HEK293 (cell line): ENCODE results near the gene MELK.

ENCODE experiments used
- AEBP2 ChIP-seq: fragments of 450-650 bp; formaldehyde crosslinking; IDR thresholded peaks from 2 replicates; pipeline ENCODE4 v1.5.1; 2016; ENCODE audit warnings: missing biosample characterization, missing genetic modification characterization, borderline replicate concordance
- KLF8 ChIP-seq: fragments of 450-650 bp; formaldehyde crosslinking; IDR thresholded peaks from 2 replicates; pipeline ENCODE4 v1.5.1; 2016; ENCODE audit warnings: missing biosample characterization, missing genetic modification characterization
- PATZ1 ChIP-seq: fragments of 450-650 bp; formaldehyde crosslinking; IDR thresholded peaks from 2 replicates; pipeline ENCODE4 v1.5.1; 2016; ENCODE audit warnings: missing biosample characterization, missing genetic modification characterization
- PBX3 ChIP-seq: sonication (generic); formaldehyde crosslinking; IDR thresholded peaks from 2 replicates; pipeline ENCODE4 v1.8.1; 2022; ENCODE audit warnings: mild to moderate bottlenecking, moderate library complexity, missing genetic modification reagents
- ZBTB21 ChIP-seq: fragments of 450-650 bp; formaldehyde crosslinking; IDR thresholded peaks from 2 replicates; pipeline ENCODE4 v1.5.1; 2017; ENCODE audit warnings: missing biosample characterization, missing genetic modification characterization
- ZFP41 ChIP-seq: fragments of 450-650 bp; formaldehyde crosslinking; IDR thresholded peaks from 2 replicates; pipeline ENCODE4 v1.5.1; 2016; ENCODE audit warnings: missing biosample characterization, missing genetic modification characterization, borderline replicate concordance
- TF ChIP-seq, protein P1 (sequence below): fragments of 450-650 bp; formaldehyde crosslinking; IDR thresholded peaks from 2 replicates; pipeline ENCODE4 v1.5.1; 2016; ENCODE audit warnings: missing biosample characterization, missing genetic modification characterization
- TF ChIP-seq, protein P2 (sequence below): fragments of 450-650 bp; formaldehyde crosslinking; IDR thresholded peaks from 2 replicates; pipeline ENCODE4 v1.5.1; 2016; ENCODE audit warnings: missing biosample characterization, missing genetic modification characterization

GRCh38 chr9:36548454-36548853 is 24.2 kb upstream of the MELK start:
- TF ChIP-seq ZFP41 (tag by site-specific recombination) (no peak), ZBTB21 (tag by site-specific recombination) (no peak), PATZ1 (tag by site-specific recombination) (no peak), KLF8 (tag by site-specific recombination) (no peak), AEBP2 (tag by site-specific recombination) (no peak), PBX3 (CRISPR knock-in tag) (no peak)
- TF ChIP-seq, protein P1, sequence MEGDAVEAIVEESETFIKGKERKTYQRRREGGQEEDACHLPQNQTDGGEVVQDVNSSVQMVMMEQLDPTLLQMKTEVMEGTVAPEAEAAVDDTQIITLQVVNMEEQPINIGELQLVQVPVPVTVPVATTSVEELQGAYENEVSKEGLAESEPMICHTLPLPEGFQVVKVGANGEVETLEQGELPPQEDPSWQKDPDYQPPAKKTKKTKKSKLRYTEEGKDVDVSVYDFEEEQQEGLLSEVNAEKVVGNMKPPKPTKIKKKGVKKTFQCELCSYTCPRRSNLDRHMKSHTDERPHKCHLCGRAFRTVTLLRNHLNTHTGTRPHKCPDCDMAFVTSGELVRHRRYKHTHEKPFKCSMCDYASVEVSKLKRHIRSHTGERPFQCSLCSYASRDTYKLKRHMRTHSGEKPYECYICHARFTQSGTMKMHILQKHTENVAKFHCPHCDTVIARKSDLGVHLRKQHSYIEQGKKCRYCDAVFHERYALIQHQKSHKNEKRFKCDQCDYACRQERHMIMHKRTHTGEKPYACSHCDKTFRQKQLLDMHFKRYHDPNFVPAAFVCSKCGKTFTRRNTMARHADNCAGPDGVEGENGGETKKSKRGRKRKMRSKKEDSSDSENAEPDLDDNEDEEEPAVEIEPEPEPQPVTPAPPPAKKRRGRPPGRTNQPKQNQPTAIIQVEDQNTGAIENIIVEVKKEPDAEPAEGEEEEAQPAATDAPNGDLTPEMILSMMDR (tag by site-specific recombination), result no peak
- TF ChIP-seq, protein P2, sequence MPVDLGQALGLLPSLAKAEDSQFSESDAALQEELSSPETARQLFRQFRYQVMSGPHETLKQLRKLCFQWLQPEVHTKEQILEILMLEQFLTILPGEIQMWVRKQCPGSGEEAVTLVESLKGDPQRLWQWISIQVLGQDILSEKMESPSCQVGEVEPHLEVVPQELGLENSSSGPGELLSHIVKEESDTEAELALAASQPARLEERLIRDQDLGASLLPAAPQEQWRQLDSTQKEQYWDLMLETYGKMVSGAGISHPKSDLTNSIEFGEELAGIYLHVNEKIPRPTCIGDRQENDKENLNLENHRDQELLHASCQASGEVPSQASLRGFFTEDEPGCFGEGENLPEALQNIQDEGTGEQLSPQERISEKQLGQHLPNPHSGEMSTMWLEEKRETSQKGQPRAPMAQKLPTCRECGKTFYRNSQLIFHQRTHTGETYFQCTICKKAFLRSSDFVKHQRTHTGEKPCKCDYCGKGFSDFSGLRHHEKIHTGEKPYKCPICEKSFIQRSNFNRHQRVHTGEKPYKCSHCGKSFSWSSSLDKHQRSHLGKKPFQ (tag by site-specific recombination), result no peak
